Nephron (organoid): ENCODE measurements around the gene HK2.

Experiments used
- H3K27ac Mint-ChIP-seq, 3 experiments: 2 replicates each; pipeline ENCODE4 v1.8.0; 2020; ENCODE audit warnings: mixed read lengths in 3 of 3, mild to moderate bottlenecking in 2 of 3, moderate library complexity in 1 of 3
- H3K27me3 Mint-ChIP-seq: 2 replicates; pipeline ENCODE4 v1.8.0; 2021; ENCODE audit warnings: low read depth, mild to moderate bottlenecking, moderate library complexity, mixed read lengths
- H3K36me3 Mint-ChIP-seq: 2 replicates; pipeline ENCODE4 v1.8.0; 2020; ENCODE audit warnings: low read depth, mixed read lengths
- H3K4me1 Mint-ChIP-seq: 2 replicates; pipeline ENCODE4 v1.8.0; 2020; ENCODE audit warnings: mixed read lengths
- H3K4me3 Mint-ChIP-seq, 3 experiments: 2 replicates each; pipeline ENCODE4 v1.8.0; 2020; ENCODE audit warnings: mild to moderate bottlenecking in 3 of 3, mixed read lengths in 3 of 3, moderate library complexity in 2 of 3
- H3K9me3 Mint-ChIP-seq: 2 replicates; pipeline ENCODE4 v1.8.0; 2020; ENCODE audit warnings: mixed read lengths
- TF ChIP-seq, protein P1 (sequence below), 3 experiments: fragments of 200-600 bp; sonication (generic); IDR thresholded peaks; one replicate each; pipeline ENCODE4 v1.5.0; 2021; ENCODE audit warnings: antibody characterized with exemption in 3 of 3; ENCODE audit not compliant: unreplicated experiment in 3 of 3

Gene HK2

DNA sequence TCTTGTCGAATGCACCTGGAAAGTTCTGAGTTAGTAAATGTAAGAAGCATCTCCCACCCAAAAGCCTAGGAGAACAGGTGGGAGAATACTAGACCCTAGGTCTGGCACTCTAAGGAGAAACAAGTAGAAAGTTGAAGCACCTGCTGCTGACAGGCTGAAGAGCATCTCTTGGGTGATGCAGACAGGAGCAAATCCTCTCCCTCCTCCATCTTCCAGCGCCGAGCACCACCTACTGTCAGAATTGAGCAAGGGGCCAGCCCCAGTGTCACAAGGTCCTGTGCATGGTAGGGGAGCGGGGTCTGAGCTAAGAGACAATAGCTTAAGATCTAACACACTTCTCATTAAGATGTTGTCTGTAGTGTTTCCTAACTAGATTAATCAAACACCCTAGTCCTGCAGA, 52.9 kb downstream of the HK2 start:
- Mint-ChIP-seq H3K36me3 (peaks cover 62% of the 10 kb centered on the region), H3K4me1 (no peaks in the 10 kb centered on the region), H3K4me3 (no peak overlapping the region), H3K27ac (no peak overlapping the region), H3K9me3 (no peaks in the 10 kb centered on the region), H3K27me3 (no peaks in the 10 kb centered on the region)
- TF ChIP-seq, protein P1, sequence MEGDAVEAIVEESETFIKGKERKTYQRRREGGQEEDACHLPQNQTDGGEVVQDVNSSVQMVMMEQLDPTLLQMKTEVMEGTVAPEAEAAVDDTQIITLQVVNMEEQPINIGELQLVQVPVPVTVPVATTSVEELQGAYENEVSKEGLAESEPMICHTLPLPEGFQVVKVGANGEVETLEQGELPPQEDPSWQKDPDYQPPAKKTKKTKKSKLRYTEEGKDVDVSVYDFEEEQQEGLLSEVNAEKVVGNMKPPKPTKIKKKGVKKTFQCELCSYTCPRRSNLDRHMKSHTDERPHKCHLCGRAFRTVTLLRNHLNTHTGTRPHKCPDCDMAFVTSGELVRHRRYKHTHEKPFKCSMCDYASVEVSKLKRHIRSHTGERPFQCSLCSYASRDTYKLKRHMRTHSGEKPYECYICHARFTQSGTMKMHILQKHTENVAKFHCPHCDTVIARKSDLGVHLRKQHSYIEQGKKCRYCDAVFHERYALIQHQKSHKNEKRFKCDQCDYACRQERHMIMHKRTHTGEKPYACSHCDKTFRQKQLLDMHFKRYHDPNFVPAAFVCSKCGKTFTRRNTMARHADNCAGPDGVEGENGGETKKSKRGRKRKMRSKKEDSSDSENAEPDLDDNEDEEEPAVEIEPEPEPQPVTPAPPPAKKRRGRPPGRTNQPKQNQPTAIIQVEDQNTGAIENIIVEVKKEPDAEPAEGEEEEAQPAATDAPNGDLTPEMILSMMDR (IDR thresholded peaks at IDR 0.05; ENCODE audit: unreplicated experiment in 3 of 3) = no peak

DNA sequence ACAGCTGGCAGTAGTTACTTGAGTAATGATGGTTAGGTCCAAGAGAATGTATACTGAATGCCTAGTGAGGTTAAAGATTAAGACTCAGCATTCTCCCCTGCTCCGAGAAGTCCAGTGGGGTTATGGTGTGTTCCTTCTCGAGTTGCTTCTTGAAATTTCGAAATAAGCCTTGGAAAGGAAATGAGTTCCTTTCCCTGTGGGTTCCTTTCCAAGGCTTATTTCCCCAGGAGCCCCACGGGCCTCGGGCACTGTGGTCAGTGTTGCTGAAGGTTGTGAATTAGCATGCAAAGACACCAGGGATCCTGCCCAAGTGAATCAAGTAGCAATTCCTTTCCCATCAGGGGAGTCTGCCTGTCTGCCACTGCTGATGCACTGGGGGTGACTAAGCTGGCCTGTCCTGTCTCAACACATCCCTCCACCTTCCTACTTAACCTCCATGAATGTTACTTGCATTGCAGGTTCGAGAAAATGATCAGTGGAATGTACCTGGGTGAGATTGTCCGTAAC, 53.6 kb downstream of the HK2 start:
- H3K27me3 Mint-ChIP-seq = no peaks in the 10 kb centered on the region
- TF ChIP-seq, protein P1 (IDR thresholded peaks at IDR 0.05; ENCODE audit: unreplicated experiment in 3 of 3) = no peak
- no peaks in the 10 kb centered on the region for H3K4me1 Mint-ChIP-seq
- no peak overlapping the region for H3K27ac Mint-ChIP-seq
- H3K4me3 Mint-ChIP-seq = no peak overlapping the region
- peaks cover 61% of the 10 kb centered on the region for H3K36me3 Mint-ChIP-seq
- no peaks in the 10 kb centered on the region for H3K9me3 Mint-ChIP-seq

DNA sequence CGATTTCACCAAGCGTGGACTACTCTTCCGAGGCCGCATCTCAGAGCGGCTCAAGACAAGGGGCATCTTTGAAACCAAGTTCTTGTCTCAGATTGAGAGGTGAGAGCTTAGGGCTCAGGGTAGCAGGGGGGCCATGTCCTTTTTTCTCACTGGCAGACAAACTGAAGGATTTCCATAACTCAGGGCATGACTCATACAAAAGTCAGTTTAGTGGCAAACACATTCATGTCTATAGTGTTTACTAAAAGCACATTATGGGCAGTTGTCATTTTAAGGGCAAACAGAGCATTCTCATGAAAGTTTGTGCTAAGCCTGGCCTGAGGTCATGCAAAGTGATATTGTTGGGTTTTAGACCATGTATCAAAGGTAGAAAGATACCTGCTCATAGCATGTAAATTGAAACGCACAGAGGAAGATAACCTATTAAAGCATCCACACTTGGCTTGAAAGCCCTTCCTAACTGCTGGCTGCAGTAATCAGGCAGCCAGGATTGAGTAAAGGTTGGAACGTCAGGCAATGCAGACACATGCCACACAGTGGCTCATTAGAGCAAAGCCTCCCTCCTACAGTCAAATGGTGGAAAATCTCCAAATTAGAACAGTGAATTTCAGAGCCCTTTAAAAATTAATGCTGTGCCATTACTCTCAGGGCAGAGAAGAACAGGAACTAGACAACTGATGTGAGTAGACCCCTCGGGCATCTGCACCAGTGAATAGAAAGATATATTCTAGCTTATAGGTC, 54.2 kb downstream of the HK2 start:
- Mint-ChIP-seq H3K27ac (no peak overlapping the region), H3K9me3 (no peaks in the 10 kb centered on the region), H3K4me1 (no peaks in the 10 kb centered on the region), H3K27me3 (no peaks in the 10 kb centered on the region), H3K36me3 (peaks cover 65% of the 10 kb centered on the region), H3K4me3 (no peak overlapping the region)
- TF ChIP-seq, protein P1 (IDR thresholded peaks at IDR 0.05; ENCODE audit: unreplicated experiment in 3 of 3) = no peak

DNA sequence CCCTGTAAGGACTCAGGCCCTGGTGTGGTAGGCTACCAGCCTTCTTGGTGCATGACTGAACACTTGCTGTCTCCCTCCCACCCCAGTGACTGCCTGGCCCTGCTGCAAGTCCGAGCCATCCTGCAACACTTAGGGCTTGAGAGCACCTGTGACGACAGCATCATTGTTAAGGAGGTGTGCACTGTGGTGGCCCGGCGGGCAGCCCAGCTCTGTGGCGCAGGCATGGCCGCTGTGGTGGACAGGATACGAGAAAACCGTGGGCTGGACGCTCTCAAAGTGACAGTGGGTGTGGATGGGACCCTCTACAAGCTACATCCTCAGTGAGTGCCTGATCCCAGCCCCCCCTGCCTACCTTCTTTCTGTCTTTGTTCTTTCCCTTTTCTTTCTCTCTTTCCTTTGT, 55.2 kb downstream of the HK2 start:
- Mint-ChIP-seq H3K27ac (no peak overlapping the region), H3K36me3 (peaks cover 72% of the 10 kb centered on the region), H3K4me1 (no peaks in the 10 kb centered on the region), H3K27me3 (no peaks in the 10 kb centered on the region), H3K9me3 (no peaks in the 10 kb centered on the region), H3K4me3 (no peak overlapping the region)
- TF ChIP-seq, protein P1 (IDR thresholded peaks at IDR 0.05; ENCODE audit: unreplicated experiment in 3 of 3) = no peak

DNA sequence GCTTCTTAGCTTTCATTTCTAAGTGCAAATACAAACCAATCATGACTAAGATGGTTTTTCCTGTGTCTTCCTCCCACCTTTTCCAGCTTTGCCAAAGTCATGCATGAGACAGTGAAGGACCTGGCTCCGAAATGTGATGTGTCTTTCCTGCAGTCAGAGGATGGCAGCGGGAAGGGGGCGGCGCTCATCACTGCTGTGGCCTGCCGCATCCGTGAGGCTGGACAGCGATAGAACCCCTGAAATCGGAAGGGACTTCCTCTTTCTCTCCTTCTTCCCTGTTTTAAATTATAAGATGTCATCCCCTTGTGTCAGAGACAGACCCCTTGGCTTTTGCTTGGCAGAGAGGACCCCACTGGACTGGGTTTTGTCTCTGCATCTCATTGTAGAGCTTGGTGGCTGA, 56.8 kb downstream of the HK2 start:
- H3K9me3 Mint-ChIP-seq = no peaks in the 10 kb centered on the region

More for the DNA sequence above, 56.8 kb downstream of the HK2 start:
- Mint-ChIP-seq H3K4me1 (no peaks in the 10 kb centered on the region), H3K27me3 (no peaks in the 10 kb centered on the region), H3K36me3 (peaks cover 77% of the 10 kb centered on the region), H3K4me3 (no peak overlapping the region), H3K27ac (no peak overlapping the region)
- TF ChIP-seq, protein P1 (IDR thresholded peaks at IDR 0.05; ENCODE audit: unreplicated experiment in 3 of 3) = no peak
